ENCODE data around the gene ZNF697.

Gene ZNF697

GRCh38 chr1:119595606-119596005 lies 52.5 kb downstream of the ZNF697 start:
- H3K9me3 ChIP-seq (ENCODE audit: control insufficient read depth, insufficient read depth, low read depth, low read length), result no peaks in the 10 kb centered on the region
- H3K27ac ChIP-seq (ENCODE audit: extremely low read depth, low read depth, low read length), result no peak overlapping the region
- no peak overlapping the region for H3K4me3 ChIP-seq (ENCODE audit: low read depth, low read length)
- TF ChIP-seq GFI1B (tag by site-specific recombination; IDR thresholded peaks at IDR 0.05), result no peak
- no peak for TF ChIP-seq REST (tag by site-specific recombination; IDR thresholded peaks at IDR 0.05)
- no peak for TF ChIP-seq GLI2 (tag by site-specific recombination; IDR thresholded peaks at IDR 0.05; ENCODE audit: borderline replicate concordance, low read depth)
- no peak for TF ChIP-seq ZNF175 (tag by site-specific recombination; IDR thresholded peaks at IDR 0.05)
- no peak for TF ChIP-seq ZNF521 (tag by site-specific recombination; IDR thresholded peaks at IDR 0.05)
- TF ChIP-seq ZNF645 (tag by site-specific recombination; IDR thresholded peaks at IDR 0.05), result no peak
- TF ChIP-seq ZNF37A (tag by site-specific recombination; IDR thresholded peaks at IDR 0.05), result no peak
- TF ChIP-seq ZNF155 (tag by site-specific recombination; IDR thresholded peaks at IDR 0.05), result no peak
- no peak for TF ChIP-seq TRIM28 (IDR thresholded peaks at IDR 0.05; ENCODE audit: borderline replicate concordance, low read length)
- TF ChIP-seq ZBTB11 (tag by site-specific recombination; conservative IDR thresholded peaks at IDR 0.05; ENCODE audit: low read depth), result no peak
- no peak for TF ChIP-seq SALL2 (tag by site-specific recombination; IDR thresholded peaks at IDR 0.05; ENCODE audit: borderline replicate concordance)
- ChIA-PET CTCF (interaction anchor here (0.9 to 2.1 kb wide), 4 partner anchors 14 to 47 kb away, joined by 3 to 9 read pairs (median 3); no protein-coding TSS in a partner anchor), POLR2A (no interaction called here)
- H3K4me1 ChIP-seq (ENCODE audit: control insufficient read depth, insufficient read depth, low read length), result no peaks in the 10 kb centered on the region
- H3K36me3 ChIP-seq (ENCODE audit: control insufficient read depth in 2 of 2, insufficient read depth in 1 of 2, low read length in 2 of 2), result no peaks in the 10 kb centered on the region

GRCh38 chr1:119595168-119595567 lies 52.9 kb downstream of the ZNF697 start:
- no peak overlapping the region for H3K4me3 ChIP-seq (ENCODE audit: low read depth, low read length)
- no peaks in the 10 kb centered on the region for H3K4me1 ChIP-seq (ENCODE audit: control insufficient read depth, insufficient read depth, low read length)
- H3K27ac ChIP-seq (ENCODE audit: extremely low read depth, low read depth, low read length), result no peak overlapping the region
- CTCF ChIA-PET, result interaction anchor here (0.9 to 2.1 kb wide), 4 partner anchors 14 to 47 kb away, joined by 3 to 9 read pairs (median 3); no protein-coding TSS in a partner anchor
- POLR2A ChIA-PET, result no interaction called here
- H3K9me3 ChIP-seq (ENCODE audit: control insufficient read depth, insufficient read depth, low read depth, low read length), result no peaks in the 10 kb centered on the region
- H3K36me3 ChIP-seq (ENCODE audit: control insufficient read depth in 2 of 2, insufficient read depth in 1 of 2, low read length in 2 of 2), result no peaks in the 10 kb centered on the region
- TF ChIP-seq MEIS1 (CRISPR knock-in tag; IDR thresholded peaks at IDR 0.05; ENCODE audit: borderline replicate concordance) (no peak), IKZF3 (tag by site-specific recombination; IDR thresholded peaks at IDR 0.05) (no peak), ZNF768 (tag by site-specific recombination; IDR thresholded peaks at IDR 0.05) (no peak), ZNF658 (tag by site-specific recombination; IDR thresholded peaks at IDR 0.05) (no peak), ZNF121 (tag by site-specific recombination; IDR thresholded peaks at IDR 0.05) (no peak), ZNF544 (tag by site-specific recombination; IDR thresholded peaks at IDR 0.05) (no peak), FEZF1 (tag by site-specific recombination; IDR thresholded peaks at IDR 0.05) (no peak), ZNF146 (tag by site-specific recombination; IDR thresholded peaks at IDR 0.05) (no peak), ZNF660 (tag by site-specific recombination; IDR thresholded peaks at IDR 0.05) (no peak), TSHZ1 (tag by site-specific recombination; IDR thresholded peaks at IDR 0.05; ENCODE audit: borderline replicate concordance) (no peak), ZNF488 (tag by site-specific recombination; IDR thresholded peaks at IDR 0.05) (no peak), ZNF350 (tag by site-specific recombination; IDR thresholded peaks at IDR 0.05) (no peak), YY2 (tag by site-specific recombination; IDR thresholded peaks at IDR 0.05) (no peak), ZNF501 (tag by site-specific recombination; IDR thresholded peaks at IDR 0.05) (no peak)
